HG03196 (cell line): ENCODE results near the gene UBE2E2.

ENCODE experiments used
- ATAC-seq: cut with Tn5 transposase; IDR thresholded peaks from one replicate; pipeline ENCODE4 v1.9.1; 2021; ENCODE audit not compliant: unreplicated experiment

The UBE2E2 gene

DNA sequence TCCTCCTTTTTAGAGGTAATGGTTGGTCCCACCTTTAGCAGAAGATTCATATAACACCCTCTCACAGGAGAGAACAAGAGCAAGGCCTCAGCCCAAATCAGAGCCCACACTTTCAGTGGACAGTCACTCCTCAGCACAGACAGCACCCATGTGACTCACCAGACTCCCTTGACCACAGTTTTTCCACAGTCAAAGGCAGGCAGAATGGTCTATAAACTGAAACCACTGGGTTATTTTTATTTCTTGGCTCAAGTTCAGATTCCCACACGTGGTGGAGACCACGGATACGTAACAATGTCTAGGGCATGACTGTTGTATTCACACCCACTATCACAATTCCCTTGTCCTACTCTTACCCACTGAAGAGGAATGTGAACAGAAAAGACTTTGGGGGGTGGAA, 364.8 kb downstream of the UBE2E2 start:
- no peak for ATAC-seq

- no peak for ATAC-seq
Measured at GRCh38 chr3:23573827-23574226, 370.7 kb downstream of the UBE2E2 start.

DNA sequence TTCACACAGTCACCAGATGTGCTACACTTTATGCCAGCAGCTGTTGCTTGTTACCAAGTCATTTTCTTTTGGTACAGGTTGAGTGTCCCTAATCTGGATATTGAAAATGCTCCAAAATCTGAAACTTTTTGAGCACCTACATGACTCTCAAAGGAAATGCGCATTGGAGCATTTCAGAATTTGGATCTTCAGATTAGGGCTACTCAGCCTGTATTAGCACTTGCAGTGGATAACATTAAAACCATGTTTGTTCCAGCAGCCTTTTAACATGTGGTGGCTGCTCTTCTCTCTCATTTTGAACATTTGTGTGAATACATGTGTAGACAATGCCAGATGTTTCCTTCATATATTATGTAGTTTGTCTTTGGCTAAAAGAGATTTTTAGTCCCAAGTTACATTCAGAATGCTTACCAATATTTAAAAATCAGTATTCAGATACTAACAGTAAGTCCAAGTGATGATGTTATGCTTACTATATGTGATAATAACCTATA, 371.7 kb downstream of the UBE2E2 start:
- no peak for ATAC-seq

DNA sequence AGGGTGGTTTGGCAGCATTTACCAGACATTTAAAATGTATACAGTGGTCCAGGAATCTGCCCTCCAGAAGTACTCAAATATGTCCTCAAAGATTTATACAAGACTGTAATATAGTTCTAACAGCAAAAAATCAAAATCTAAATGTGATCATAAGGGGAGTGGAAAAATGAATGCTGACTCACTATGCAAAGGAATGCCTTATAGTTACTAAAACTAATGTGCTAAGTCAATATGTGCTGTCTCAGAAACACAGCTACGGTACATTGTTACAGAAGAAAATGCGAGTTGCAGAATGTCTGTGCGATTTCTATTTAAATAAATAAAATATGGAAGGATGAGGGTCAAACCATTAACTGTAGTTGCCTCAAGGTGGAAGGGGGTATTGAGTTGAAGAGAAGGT, 372.6 kb downstream of the UBE2E2 start:
- ATAC-seq, result no peak

DNA sequence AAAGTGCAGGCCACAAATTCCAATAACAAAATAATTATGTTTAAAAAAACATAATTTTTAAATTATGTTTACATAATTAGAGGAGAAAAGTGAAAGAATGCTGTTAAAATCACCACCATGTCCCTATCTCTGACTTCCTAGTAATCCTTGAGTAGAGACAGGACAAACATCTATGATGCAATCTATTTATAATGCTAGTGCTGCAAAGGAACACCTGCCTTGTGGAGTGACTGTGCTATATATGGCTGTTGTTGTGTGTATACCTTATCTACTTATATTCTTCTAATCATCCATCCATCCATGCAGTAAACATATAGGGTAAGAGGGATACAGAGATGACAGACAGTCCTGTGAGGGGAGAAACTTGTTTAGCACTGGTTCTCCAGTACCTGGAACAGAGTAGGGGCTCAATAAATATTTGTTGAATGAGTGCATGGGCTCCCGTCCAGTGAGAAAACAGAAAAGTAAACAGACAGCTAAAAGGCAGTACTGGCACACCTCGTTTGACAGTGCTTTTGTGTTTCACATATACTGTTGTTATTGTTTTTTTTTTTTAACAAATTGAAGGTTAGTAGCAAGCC, 373.3 kb downstream of the UBE2E2 start:
- no peak for ATAC-seq

- no peak for ATAC-seq
Measured at GRCh38 chr3:23580096-23580713, 377.1 kb downstream of the UBE2E2 start.

GRCh38 chr3:23583980-23584740, 381.0 kb downstream of the UBE2E2 start:
- ATAC-seq, result no peak

- ATAC-seq, result no peak
Measured at GRCh38 chr3:23587513-23587912, 384.4 kb downstream of the UBE2E2 start.

- no peak for ATAC-seq
Measured at GRCh38 chr3:23588547-23588946, 385.4 kb downstream of the UBE2E2 start.

GRCh38 chr3:23589602-23590001, 386.5 kb downstream of the UBE2E2 start:
- ATAC-seq, result no peak

- peak; percentile 58 for ATAC-seq
Measured at GRCh38 chr3:23590424-23591273, 387.5 kb downstream of the UBE2E2 start.

GRCh38 chr3:23591374-23591773, 388.2 kb downstream of the UBE2E2 start:
- ATAC-seq, result no peak

DNA sequence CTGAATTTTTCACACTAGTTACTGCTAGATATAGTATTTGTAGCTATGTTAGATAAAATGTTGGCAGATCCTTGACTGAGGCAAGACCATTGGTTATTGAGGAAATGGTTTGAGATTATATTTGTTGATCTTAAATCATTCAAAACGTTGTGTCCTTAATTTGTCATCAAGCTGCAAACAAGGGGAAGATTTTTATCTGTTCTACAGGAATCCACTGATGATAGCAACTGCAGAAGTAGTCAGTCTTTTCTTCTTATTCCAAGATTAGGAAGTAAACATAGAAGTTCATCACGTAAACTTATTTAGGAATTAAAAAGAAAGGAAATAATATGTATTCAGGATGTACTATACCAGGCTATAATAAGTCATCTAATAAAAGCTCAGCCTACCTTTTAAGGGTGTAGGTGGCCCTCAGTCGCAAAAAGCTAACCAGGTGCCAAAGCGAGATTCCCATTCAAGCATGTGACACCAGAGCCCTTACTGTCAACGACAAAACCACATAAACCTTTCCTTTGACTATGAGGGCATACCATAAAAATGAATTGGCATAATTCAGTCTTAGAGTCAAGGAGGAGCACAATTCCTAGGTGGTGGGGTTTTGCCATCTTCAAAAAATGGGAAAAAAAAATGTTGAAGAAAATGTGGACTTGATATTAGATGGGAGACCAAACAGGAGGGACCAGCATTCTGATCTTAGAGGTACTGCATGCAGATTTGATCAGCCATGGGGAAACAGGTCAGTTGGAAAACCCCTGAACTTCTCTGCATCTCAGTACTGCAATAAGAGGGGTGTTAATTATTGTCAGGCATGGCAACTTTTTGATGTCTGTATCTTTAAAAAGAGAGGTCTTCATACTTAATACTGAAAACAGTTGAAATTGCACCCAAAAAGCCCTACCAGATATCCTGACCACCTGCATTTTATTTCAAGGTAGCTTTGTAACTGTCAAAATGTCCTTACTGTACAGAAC, 390.1 kb downstream of the UBE2E2 start:
- peak; percentile 71 for ATAC-seq

DNA sequence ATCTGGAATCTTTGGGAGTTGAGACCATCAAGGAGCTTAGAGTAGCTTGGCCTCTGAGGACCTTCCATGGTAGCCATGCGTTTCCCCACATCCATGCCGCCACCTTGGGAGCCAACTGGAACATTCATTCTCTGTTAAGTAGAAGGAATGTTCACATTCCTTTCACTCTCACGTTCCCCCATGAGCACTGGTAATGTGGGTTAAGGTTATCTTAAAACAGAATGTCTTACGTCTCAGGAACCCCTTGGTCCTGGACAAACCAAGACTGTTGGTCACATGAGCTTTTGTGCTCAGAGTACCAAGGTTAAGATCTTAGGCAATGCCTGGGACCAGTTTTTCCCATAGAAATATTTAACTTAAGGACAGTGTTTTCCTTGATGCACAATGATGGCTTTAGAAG, 390.9 kb downstream of the UBE2E2 start:
- no peak for ATAC-seq

GRCh38 chr3:23594894-23595670, 392.0 kb downstream of the UBE2E2 start:
- no peak for ATAC-seq

- no peak for ATAC-seq
Measured at GRCh38 chr3:23595851-23596250, 392.7 kb downstream of the UBE2E2 start.

- no peak for ATAC-seq
Measured at GRCh38 chr3:23600167-23600871, 397.2 kb downstream of the UBE2E2 start.

GRCh38 chr3:23601091-23601822, 398.1 kb downstream of the UBE2E2 start:
- ATAC-seq, result no peak
